Measurements from ENCODE around the gene EYS.

EYS gene

GRCh38 chr6:64930681-64931080 lies 776.3 kb downstream of the EYS start:
- no peak for DNase-seq

DNA sequence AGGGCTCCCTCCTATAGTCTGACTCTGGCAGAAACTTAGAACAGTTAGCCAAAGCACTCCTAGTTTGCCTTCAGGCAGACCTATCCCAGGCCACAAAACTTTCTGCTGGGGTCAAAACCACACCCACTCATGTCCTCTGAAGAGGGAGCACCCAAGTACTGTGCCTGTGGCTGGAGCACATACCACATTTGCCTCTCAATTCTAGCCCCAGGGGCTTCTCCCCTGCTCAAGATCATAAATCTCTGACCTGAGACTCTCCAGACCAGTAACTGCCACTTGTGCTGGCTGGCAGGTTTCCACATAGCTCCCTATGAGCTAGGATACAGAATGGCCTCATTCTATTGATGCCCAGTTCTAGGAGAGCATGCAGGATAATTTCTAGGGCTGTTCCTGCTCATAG lies 781.0 kb downstream of the EYS start:
- no peak for DNase-seq

DNA sequence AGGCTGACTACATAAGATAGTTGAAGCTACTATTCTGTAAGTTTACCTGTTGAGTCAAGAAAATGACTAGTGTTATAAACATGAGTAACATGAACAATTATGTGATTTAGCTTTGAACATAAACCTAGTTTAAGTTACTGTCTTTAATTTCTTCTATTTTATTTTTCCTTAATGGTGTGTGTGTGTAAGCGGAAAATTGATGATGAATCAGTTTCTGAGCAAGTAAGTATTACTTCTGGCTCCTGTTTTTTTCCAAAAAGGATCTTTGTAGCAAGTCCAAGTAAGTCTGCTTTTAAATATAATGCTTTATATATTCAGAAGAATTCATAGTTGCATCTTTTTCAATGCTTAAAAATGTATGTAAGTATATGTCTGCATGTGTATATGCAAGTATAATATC lies 786.8 kb downstream of the EYS start:
- no peak for DNase-seq

DNA sequence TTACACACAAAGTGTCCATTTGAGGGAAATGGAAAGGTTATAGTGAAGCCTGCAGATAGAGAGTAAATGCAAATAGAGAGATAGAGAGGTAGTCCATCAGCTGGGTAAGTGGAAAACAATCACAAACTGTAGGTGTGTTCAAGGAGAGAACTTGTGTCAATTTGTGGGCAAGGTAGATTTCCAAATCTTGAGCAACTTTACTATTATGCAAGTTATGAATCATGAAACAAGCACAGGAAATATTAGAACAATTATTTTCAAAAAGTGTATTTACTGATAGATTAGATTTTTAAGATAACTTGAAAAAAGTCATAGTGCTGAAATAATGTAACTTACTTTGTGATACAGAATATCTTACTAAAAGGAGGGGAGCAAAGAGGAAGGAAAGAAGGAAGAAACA lies 792.9 kb downstream of the EYS start:
- DNase-seq: no peak

GRCh38 chr6:64912966-64913365 lies 794.1 kb downstream of the EYS start:
- no peak for DNase-seq

DNA sequence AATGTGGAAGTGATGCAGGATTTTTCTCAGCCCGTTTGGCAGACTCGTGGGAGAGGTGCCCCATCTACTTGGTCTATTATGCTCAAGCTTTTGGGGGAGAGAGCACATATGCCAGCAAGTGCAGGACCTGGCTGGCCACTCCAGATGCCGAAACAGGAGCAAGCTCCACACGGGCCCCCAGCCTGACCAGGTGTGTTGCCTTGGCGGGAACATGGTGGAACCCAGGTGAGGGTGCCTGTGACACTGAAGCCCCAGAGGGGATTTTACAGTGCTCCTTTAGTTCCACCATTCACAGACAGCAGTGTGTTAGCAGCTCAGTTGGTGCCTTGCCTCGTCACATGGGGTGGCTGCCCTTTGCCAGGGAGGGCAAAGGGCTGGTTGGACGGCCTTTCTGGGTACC lies 798.9 kb downstream of the EYS start:
- no peak for DNase-seq

DNA sequence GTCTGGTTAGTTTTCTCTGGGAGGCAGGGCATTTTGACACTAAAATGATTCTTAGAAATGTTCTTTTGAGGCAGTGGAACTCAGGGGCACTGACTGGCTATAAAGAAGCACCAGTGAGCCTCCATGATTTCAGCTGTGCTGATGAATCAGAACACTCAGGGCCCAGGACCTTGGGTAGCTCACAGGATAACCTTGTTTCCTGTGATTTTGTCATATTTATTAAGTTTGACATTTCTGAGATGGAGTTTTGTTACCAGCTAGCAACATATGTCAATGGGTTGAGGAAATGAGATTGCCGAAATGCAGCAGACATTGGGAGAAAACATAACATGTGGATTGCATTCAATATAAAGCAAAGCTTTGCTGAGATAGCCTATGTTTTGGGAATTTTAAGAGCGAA lies 802.4 kb downstream of the EYS start:
- no peak for DNase-seq

DNA sequence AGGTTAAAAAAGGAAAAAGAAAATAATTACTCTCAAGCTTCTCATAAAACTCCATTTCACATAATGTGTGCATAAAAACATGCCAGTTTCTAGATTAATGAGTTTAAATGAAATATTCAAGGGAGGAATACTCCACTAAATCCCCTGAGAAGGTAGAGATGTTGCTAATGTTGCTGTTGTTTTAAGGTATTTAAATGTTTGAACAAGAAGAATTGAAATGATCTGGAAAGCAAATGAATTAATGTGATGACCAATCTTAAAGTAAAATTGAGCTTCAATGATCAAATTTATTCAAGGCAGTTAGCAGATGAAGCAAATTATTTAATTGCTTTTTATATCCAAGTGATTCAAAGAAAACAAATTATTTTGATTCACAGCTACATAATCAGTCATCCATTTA lies 804.4 kb downstream of the EYS start:
- DNase-seq: no peak

DNA sequence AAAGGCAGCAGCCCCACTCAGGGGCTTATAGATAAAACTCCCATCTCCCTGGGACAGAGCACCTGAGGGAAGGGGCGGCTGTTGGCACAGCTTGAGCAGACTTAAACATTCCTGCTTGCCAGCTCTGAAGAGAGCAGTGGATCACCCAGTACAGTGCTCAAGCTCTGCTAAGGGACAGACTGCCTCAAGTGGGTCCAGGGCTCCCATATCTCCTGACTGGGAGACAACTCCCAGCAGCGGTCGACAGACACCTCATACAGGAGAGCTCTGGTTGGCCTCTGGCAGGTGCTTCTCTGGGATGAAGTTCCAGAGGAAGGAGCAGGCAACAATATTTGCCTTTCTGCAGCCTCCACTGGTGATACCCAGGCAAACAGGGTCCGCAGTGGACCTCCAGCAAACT lies 810.1 kb downstream of the EYS start:
- DNase-seq: no peak

DNA sequence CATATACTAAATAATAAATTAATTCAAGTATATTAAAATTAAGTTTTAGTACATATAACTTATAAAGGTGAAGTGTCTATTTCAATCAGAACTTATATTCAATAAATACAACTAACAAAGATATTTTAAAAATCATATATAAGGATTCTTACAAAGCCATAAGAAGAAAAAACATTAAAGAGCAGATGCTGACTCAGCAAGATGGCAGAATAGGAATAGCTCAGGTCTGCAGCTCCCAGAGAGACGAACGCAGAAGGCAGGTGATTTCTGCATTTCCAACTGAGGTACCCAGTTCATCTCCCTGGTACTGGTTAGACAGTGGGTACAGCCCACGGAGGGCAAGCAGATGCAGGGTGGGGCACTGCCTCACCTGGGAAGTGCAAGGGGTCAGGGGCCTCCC lies 811.1 kb downstream of the EYS start:
- no peak for DNase-seq

- DNase-seq: no peak
These were observed 816.4 kb downstream of the EYS start for GRCh38 chr6:64890609-64891008.

DNA sequence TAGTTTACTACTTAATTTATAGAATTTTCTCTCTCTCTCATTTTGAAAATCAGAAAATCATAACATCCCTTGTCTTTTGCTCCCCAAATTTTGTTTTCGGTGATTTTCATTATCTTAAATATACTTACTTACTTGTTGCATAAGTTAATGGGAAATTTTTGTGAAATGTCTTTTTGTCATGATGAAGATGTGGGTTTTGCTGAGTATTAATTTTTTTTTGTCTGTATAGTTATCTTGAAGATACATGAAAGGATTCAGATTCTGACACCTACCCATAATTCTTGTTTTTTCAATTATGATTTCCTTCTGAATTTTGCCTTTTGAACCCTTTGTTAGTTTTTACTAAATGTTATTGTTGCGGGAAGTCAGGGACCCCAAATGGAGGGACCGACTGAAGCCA lies 817.9 kb downstream of the EYS start:
- no peak for DNase-seq

GRCh38 chr6:64874776-64875175 lies 832.2 kb downstream of the EYS start:
- no peak for DNase-seq

- no peak for DNase-seq
These were observed 834.4 kb downstream of the EYS start for GRCh38 chr6:64872633-64873032.

- DNase-seq: no peak
These were observed 845.9 kb downstream of the EYS start for GRCh38 chr6:64861039-64861651.

- DNase-seq: no peak
These were observed 846.8 kb downstream of the EYS start for GRCh38 chr6:64860203-64860602.

GRCh38 chr6:64850121-64850520 lies 856.9 kb downstream of the EYS start:
- DNase-seq: no peak

DNA sequence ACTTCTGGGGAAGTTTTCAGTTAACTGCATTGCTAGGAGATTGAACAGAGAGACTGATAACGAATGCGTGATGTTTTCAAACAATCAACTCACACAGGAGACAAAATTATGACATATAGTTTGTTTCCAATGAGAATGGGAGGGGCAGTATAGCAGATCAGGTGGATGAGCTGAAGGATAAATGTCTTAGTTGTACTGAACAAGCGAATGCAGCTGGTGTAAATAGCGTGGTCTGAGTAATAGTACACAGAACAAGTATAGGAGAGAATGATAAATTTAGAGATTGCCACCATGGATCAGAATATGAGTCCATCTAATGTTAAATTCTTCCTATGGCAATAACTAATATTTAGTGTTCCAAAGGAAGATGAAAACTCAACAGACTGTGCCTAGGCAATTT lies 858.6 kb downstream of the EYS start:
- DNase-seq: no peak

- DNase-seq: no peak
These were observed 859.6 kb downstream of the EYS start for GRCh38 chr6:64847396-64847795.

- DNase-seq: no peak
These were observed 868.3 kb downstream of the EYS start for GRCh38 chr6:64838726-64839125.

DNA sequence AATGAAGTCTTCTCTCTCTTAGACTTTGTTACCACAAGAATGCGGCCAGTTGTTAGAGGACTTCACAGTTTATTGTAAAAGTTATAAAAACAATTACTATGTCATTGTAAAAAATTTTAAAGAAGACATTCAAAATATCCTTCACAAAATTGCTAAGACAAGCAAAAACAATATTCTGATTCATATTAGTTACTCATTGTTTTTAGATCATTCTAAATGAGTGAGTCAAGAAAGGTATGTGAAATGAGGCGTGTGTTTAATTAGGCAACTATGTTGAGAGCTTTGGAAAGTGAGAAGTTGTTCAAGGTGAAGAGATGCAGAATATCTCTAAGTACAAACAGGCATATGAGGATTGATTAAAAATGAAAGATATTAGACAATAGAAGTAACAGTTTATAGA lies 875.3 kb downstream of the EYS start:
- DNase-seq: no peak

- no peak for DNase-seq
These were observed 889.5 kb downstream of the EYS start for GRCh38 chr6:64817525-64817924.

- DNase-seq: no peak
These were observed 891.3 kb downstream of the EYS start for GRCh38 chr6:64815718-64816117.

DNA sequence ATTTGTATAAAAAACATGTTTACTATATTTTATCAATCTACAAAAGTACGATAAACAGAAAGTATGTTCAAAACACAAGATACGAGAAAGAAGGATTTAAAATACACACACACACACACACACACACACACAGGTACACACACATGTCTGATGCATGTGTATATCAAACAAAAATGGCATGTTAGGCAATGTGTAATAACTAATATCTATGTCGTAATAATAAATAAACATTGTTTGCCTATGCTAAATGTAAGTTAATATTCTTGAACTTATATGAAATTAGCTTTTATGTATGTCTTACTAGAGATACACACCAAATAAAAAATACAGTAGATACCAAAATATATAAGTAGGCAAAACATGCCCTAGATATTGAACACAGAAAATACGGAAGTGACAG lies 894.9 kb downstream of the EYS start:
- no peak for DNase-seq

DNA sequence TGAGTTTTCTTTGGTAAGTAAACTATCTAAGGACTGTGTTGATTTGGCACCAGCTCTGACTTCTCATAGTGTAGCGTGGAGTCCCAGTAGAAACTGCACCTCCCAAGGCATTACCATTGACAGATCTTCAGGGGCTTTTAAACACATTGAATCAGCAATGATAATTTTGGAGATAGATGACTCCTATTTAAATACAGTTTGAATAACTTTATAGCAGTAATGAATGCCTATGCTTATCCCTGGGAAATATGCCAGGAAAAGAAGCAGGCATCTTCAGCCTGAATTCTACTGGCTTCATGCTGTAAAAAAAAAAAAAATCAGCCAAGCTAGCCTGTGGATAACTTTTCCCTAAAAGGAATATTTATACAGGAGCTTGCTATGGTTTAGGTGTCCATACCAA lies 895.9 kb downstream of the EYS start:
- DNase-seq: no peak

DNA sequence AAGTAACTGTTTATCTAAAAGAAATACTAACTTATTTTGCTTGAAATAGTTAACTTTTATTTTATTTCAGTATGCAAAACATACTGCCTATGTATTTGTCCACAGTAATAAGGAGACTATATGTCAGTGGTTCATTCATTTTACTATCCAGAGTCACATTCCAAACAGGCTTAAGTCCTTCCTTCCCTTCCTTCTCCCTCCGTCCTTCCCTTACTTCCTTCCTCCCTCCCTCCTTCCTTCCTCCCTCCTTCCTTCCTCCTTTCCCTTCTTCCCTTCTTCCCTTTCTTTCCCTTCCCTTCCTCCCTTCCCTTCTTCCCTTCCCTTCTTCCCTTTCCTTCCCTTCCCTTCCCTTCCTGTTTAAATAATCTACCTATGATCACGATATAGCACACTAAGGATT lies 899.2 kb downstream of the EYS start:
- DNase-seq: no peak
